HUDEP-2 (cell line): ENCODE measurements around the gene LAMA5.

ENCODE experiments used
- DNase-seq, 76 experiments: peaks; one replicate each; lab custom pipeline; 2025; ENCODE audit not compliant: unreplicated experiment in 76 of 76; lab: John Stamatoyannopoulos, UW

Gene LAMA5

DNA sequence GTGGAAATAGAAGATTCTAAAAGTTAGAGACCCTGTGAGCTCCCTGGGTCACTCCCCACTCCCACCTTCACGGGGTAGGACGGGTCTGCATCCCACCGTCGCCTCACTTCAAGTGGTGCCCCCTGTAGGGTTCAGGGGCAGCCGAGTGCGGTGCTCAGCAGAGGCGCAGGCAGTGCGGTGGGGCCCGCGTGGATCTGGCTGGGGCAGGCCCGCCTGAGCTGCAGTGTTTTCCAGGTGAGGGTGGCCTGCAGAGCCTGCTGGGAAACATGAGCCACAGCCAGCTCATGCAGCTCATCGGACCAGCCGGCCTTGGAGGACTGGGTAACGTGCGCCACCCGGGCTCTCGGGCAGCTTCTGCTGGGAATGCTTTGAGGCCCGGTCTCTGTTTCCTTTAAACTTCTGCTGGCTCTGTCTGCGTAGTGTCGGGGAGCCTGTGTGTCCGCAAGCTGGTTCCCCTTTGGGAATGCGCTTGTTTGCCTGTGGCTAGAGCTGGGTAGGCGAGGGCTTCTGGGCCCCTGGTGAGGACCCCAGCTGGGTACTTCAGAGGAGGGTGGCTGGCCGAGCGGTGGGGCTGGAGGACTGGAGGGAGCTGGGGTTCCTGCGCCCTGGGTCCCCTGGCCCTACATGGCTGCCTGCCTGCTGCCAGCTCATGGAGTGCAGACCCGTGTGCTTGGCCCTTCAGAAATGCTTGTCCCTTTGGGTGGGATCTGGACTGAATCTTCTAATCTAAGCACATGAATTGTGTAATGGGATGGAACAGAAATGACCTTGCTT lies 60.5 kb downstream of the LAMA5 start:
- no peak for DNase-seq

DNA sequence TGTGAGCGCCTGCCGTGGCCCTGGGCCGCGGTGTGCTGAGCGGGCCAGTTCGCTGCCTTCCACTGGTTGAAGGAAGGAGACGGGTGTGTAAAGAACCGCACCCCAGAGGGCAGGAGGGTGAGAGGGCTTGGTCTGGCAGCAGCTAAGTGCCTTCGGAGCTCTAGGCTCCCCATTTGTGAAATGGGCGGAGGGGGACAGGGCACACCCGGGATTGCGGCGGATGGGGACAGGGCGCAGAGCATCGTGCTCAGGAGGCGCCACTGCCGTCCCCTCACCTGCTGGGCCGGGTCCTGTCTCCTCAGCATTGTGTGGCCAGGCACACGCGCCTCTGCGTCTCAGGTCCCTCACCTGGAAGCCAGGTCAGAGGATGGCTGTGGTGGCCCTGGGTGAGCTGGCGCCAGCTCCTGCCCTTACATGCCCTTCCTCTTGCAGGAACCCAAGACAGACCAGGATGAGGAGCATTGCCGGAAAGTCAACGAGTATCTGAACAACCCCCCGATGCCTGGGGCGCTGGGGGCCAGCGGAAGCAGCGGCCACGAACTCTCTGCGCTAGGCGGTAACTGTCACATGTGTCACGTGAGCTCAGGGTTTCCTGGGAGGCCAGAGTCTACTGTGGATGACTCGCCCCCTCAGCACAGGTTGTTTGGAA lies 61.2 kb downstream of the LAMA5 start:
- DNase-seq: no peak

DNA sequence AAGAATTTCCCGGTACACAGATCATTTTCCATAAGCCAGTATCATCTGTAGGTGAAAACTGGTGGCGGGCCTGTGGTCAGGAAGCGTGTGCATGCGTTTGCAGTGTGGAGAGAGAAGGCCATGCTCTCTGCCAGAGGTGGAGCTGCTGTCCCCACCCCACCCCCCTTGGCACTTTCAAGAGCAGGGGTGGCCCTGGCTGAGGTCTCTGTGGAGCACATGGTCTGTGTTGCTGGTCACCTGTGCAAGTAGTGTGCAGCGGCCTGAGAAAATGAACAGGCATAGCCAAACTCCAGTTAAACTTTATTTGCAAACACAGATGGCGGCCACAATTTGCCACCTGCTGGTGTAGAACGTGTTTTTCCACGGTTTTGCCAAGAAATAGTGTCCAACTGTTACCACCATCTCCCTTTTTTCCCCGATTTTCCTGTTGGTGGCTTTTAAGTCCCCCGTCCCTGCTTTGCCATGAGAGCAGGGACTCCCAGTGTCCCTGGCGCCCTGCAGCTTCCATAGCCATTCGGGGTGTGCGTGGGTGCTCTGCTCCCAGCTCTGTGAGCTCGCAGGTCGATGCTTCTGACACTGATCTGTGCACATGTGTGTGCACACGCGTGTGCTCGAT lies 61.9 kb downstream of the LAMA5 start:
- peak in 3 of 76 experiments; percentile 10 to 18 (median 12) for DNase-seq

DNA sequence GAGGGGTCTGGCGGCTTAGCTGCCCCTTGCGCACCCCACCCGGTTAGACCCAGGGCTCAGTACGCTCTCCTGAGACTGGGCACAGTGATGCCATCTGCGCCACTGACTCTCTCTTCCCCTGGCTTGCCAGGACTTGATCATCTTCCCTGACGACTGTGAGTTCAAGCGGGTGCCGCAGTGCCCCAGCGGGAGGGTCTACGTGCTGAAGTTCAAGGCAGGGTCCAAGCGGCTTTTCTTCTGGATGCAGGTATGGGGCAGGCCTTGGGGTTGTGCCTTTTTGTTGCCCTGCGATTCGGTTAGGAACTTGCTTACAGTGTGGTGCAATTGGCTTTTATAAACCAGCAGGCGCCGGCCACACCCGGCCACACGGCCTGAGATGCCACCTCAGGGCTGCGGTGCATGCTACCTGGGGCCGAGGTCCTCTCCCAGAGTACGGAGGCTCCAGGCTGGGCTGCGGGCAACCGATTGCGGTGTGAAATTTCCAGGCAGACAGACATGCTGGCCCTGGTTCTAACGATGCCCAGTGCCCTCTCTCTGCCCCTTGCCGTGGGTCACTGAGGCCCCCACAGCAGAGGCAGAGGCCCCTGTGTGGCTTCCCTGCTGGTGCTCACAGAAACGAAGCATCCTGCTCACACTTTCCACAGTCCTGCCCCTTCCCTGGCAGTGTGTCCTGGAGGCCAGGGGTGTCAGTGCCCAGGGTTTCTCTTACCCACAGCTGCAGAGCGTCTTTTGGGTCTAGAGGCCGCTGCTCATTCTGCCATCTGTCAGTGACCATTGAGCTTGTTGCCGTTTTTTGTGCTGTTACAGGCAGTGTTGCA lies 62.6 kb downstream of the LAMA5 start:
- DNase-seq: no peak

DNA sequence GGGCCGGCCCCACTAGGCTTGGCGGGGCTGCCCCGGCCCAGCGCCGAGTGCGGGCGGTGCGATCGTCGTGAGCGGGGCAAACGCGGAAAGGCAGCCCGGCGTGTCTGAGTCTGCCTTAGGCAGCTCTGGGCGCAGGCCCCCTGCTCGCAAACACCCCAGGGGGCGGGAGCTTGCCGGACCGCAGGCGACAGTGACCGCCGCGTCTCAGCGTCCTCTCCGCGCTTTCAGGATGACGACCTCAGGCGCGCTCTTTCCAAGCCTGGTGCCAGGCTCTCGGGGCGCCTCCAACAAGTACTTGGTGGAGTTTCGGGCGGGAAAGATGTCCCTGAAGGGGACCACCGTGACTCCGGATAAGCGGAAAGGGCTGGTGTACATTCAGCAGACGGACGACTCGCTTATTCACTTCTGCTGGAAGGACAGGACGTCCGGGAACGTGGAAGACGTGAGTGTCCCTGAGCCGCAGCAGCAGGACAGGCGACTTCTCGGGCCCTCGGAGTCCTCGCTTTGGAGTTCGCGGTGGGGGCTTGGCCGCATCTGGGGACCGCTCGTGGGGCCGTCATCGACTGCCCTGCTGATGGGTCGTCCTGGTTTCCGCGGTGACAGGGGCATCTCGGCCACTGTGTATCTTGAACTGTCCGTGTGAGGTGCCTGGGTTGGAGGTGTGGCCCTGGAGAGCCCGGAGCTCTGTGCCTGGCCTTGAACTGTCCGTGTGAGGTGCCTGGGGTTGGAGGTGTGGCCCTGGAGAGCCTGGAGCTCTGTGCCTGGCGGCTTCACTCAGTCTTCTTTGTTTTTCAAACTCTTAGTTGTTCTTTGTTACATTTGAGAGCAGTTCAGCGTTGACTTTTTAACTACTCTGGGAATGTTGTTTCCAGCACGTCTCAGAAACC lies 63.5 kb downstream of the LAMA5 start:
- peak in 25 of 76 experiments; percentile 4 to 46 (median 15) for DNase-seq

DNA sequence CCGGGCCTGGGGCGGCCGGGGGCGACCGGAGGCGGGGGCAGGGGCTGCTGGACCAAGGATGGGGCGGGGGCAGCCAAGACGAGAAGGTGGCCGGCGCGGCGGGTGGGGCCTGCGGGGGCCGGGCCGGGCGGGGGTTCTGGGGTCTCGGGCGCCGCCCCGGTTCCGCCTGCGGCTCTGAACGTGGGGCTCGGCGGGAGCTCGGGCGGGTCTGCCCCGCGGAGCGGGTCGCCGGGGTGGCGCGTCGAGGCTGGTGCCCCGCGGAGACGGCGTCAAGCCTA lies 64.1 kb downstream of the LAMA5 start:
- no peak for DNase-seq

DNA sequence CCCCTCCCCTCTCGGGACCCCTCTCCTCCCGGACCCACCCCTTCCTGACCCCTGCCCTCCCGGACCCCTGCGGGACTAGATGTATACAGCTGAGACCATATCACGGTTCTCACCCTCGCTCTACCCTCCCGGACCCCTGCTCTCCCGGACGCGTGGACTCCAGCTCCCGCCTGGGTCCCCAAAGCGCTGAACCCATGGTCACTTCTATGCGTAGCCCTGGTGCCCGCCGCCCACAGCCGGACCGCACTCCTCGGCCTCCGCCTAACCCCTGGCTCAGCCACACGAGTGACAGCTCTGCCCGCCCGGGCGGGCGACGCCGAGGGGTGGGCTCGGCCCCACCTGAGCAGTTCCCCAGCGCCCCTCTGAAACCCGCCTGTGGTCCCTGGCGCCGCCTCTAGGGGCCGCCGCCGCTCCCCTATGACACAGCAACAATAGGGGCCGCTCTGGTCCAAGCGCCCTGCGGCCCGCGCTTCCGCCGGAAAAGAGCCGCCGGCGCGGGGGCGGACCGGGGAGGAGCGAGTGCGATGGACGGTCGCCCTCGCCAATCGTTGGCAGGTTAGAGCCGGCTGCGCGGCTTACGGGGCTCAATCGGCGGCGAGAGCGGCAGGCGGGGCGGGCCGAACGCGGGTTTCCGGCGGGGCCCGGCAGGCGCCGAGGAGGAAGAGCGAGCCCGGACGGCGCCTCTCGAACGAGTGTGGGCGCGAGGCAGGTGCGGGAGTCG lies 64.6 kb downstream of the LAMA5 start, which contains the start of gene ADRM1:
Gene ADRM1, plus strand, starts transcription at position 657 of the 721 bp plus-strand sequence. CDS start 572 bp downstream, outside the sequence.
- peak in 74 of 76 experiments; percentile 58 to 97 (median 92) for DNase-seq

DNA sequence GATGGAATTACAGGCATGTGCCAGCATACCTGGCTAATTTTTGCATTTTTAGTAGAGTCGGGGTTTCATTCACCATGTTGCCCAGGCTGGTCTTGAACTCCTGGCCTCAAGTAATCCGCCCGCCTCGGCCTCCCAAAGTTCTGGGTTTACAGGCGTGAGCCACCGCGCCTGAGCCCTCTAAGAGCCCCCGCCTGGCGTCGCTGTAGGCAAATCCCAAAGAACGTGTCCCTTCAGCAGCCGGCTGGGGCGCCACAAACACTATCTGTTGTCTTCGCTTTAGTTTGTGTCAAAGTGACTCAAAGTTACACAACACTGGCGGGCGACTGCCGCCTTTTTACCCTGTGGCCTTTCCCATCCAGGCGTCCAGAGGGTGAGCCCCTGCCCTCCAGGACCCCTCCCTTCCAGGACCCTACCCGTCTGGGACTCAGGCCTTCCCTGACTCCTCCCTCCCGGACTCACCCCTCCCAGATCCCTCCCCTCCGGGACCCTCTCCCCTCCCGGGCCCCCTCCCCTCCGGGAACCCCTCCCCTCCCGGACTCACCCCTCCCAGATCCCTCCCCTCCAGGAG lies 65.3 kb downstream of the LAMA5 start:
- peak in 74 of 76 experiments; percentile 54 to 94 (median 85) for DNase-seq

DNA sequence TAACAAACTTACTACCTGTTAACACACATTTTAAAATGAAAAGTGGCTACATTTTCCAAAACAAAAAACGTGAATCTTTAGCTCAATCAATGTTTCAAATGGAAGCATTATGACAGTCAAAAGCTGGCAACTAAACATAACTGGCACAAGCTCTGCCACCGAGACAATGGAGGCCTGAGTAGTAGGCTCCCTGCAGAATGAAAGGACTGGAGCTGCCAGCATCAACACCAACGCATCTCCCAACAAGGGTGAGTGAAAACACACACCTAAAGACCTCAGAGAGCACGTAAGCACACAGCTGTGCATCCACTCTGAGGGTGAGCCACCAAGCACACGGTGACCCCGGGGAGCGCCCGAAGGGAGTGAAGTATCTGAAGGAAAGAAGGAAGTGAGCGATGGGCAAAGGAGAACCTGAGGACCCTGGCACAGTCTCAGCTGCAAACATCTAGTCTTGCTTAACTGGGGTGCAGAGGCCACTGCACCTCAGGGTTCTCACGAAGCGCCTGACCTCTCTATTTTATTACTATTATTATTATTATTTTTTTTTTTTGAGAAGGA lies 65.9 kb downstream of the LAMA5 start:
- no peak for DNase-seq

DNA sequence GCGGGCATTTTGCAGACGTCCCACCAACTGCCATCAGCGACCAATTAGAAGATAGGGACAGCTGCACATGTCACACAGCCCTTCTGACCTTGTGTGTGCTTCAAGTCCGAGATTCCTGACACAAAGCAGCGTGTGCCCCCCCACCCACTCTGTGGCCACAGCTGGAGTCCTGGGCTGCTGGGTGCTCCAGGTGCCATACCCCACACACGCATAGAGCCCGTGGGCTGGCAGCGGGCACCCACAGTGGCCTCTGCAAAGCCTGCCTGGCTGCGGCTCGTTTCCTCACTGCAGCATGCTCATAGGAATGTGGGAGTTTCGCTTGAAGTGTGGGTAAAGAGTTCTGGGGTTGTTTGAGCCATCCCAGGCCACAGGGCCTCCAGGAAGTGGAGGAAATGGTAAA lies 66.8 kb downstream of the LAMA5 start:
- DNase-seq: no peak

DNA sequence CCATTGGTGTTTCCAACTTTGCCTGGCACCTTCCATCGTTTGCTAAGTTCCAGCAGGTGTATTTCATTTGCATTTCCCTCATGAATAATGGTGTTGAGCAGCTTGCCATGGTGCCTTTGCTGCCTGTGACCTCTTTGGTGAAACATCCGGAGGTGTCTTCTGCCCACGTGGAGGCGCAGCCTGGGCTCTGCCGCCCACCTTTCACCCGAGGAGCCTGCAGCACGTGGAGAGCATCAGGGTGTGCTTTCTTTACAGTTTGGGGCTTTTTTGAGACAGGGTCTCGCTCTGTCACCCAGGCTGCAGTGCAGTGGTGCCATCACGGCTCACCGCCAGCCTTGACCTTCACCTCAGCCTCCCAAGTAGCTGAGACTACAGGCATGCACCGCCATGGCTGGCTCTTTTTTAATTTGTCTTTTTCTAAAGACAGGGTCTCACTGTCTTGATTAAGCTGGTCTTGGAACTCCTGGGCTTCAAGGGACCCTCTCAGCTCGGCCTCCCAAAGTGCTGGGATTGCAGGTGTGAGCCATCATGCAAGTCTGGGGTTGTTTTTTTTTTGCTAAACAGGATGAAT lies 67.4 kb downstream of the LAMA5 start:
- DNase-seq: no peak

DNA sequence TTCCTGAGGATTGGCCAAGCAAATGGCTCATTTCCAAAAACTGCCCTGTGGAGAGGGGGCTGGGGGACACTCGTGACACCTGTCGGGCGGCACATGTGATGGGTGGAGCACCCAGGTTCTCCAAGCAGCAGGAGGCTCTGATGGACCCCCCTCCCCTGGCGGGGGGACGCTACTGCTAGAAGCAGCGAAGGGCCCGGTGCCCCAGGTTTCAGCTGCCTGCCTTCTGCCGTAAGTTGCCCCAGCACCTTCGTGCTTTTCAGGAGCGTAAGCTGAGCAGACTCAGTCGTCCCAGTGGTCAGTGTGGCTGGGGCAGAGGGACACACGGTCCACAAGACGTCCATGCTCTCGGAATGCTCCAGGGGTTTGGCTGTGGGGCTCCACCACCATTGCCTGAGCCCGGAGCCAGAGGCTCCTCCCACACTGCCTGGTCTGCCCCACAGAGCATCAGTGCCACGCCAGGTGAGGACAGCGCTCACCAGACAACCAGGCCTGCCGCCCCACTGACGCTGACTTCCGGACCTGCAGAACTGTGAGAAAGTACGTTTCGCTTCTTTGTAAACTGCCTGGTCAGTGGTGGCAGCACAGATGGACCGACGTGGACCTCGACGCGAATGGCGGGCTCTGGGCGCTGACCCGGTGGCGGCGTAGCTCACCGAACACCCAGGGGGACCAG lies 68.4 kb downstream of the LAMA5 start:
- no peak for DNase-seq

DNA sequence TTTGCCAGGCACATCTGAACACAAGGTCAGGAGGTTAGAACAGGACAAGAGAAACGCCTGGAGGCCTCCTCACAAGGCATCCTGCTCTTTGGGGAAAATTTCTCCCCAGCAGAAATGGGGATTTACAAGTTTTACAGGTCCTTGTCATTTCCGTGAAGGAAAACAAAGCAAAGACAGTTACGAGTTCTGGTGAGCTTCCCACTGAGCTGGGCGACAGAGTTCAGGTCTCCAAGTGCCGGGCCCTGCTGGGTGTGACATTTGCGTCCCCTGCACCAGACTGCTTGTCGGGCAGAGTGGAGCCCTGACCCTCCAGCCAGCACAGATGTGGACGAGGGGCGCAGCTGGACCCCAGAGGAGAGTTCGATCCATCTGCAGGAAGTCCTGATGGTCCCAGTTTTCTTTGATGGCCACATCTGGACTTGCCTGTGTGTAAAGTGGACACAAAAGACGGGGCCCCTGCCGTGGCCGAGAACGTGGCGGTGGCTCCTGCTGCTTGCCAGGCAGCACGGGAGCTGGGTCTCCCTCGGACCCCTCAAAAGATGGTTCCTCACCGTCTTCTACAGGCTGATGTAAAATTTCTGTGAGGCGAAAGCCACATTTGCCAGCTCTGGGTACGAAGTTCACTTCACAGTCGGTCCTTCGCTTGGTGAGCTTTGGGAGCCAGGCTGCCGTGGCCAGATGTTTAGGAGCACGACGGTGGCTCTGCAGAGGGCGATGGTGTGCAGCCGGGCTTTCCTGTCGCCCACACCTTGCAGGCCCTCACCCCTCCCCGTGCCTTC lies 69.5 kb downstream of the LAMA5 start:
- DNase-seq: no peak

DNA sequence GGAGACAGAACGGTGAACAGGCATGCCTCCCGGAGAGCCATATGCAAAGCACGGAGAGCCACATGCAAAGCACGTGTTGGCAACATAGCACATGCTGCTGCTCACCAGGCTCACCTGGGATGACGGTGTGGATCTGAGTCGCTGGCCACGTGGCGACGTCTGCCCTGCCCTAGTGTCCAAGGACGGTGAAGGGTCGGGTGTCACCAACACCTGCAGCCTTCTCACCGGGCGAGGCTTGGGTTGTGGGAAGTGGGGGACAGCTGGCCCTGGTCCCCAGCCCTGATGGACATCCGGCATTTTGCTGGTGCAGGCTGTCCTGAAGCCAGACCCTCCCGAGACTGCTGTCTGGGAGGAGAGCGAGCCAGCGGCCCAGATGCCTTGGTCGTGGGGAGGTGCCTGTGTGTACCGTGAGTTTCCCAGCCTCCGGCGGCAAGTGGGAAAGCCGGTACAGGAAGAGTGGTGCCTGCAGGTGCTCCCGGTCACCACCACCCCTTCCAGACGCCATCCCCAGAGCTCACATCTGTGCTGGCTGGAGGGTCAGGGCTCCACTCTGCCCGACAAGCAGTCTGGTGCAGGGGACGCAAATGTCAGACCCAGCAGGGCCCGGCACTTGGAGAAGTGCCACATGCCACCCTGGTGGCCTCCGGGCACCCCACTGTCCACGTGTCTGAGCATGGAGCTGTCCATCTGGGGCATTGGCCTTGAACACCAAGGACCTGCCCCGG lies 70.2 kb downstream of the LAMA5 start:
- no peak for DNase-seq

DNA sequence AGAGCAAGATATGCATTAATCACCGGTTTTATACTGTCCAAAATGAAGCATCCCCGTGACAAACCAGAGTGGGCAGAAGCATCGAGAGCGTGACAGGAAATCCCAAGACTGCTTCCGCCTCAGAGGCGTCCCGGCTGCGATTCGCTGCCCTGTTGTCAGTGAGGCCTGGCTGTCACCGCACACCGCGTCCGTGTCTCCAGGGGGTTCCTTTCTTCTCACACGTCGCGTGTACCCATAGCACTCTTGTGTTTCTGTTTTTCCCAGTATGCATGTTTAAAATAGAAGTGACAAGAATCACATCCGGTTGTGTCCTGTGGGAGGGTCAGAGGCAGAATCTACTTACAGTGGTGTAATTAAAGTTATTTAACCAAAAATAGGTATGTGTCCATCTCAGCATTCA lies 72.6 kb downstream of the LAMA5 start:
- DNase-seq: no peak

DNA sequence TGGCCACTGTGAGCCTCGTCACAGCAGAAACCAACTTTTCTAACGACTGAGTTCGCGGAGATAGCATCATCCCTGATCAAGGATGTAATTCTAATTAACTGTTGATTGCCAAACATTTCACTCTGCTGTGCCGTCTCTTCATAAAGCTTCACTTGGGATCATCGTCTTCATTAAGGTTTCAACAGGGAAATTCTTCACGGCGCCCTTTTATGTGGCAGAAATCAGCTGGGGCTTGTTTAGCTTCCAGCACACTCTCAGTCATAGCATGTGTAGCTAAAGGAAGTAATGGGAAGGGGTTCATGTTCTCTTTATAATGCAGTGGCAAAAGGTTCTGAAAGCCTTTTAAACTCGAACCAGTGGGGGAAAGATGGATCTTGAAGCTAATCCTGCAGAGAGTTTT lies 73.2 kb downstream of the LAMA5 start:
- no peak for DNase-seq
